ENCODE data around the gene CENPX.
A peak's percentile ranks its signal among the peaks of the same experiment; 100 is the strongest.

CENPX gene

DNA sequence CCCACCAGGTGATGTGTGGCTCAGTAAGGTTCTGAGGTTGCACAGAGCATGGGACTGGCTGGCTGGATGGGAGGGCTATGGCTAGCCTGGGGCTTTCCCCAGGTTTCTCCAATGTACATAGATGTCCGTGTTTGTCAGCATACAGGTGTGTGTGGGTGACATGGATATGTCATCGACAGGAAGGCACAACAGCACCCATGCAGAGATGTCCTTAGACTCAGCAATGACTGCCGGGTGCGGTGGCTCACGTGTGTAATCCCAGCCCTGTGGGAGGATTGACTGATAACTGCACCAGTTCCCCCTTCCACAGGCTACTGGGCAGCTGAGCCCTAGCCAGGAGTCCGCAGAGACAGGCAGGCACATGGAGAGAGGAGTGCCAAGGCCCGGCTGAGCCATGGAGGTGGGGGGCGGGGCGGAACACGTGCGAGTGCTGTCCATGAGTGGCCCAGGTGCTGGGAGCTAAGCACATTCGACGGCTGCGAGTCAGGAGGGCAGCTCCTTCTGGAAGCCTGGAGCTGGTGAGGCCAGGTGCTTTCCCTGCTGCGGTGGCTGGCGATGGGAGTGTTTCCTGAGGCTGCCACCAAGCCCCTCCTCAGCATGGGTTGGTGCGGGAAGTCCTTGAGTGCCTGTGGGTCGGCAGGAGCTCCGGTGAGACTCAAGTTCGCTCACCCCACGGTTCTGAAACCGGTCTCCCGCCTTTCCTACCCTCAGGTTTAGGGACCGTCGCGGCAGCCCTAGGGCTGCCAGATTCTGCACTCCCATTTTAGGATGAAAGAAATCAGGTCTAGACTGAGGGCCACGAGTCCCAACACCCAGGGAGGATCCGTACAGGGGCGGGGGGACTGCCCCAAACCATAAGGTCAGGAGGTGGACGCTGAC is 46.1 kb downstream of the CENPX start:
- DNase-seq, result peak; percentile 17

DNA sequence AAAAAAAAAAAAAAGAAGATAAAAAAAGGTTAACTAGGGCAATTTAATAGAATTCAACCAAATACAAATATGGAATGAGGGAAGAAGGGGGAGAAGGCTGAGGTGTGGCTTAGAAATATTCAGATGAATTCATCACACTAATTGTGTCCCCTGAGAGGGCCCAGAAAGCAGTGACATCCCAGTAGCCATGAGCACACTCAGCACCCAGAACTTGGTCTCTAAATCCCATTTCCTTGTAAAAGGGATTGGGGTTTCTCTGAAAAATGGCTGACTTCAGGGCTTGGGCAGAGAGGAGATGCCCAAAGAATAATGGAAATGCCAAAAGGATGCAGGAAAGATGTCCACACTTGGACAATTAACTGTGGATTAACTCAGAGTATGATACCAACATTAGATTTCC is 49.2 kb downstream of the CENPX start:
- no peak for DNase-seq

DNA sequence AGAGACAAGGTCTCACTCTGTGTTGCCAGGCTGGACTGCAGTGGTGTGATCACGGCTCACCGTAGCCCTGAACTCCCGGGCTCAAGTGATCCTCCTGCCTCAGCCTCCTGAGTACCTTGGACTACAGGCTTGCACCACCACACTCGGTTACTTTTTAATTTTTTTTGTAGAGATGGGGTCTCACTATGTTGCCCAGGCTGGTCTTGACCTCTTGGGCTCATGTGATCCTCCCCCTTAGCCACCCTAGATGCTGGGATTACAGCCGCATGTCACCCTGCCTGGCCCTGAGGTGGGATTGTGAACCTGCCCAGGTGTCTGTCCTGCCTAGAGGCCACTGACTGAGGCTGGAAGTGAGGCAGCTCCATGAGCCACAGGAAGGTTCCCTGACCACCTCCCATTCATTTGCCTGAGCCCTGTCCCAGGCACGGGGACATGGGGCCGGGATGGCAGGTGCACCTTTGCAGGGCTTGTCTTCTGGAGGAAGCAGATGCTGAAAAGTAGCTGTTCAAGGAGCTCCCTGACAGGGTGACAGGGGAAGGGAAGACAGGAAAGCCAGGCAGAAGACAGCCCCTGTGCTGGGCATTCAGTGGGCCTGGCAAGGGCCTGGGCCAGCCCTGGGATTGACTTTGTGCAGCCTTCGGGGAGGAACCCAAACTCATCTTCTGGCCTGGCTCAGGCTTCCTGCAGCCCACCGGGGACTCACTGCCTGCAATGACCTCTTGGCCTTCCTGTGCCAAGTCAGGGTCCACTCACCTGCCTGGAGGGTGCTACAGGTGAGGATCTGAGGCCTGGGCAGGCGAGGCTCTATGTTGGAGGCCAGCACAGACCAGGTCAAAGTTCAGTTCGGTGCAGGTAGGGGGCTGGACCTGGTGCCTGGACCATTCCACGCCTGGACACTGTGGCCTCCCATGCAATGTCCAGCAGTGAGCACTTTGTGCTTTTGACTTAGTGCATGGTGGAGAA is 53.5 kb downstream of the CENPX start:
- DNase-seq, result no peak

Measured in DMS79 treated with DMSO at 0.1 percent for 48 hours (cell line).